Head of caudate nucleus (tissue), 42 donors: ENCODE data around the gene OLIG1.

Experiments
- DNase-seq, 42 donors: peaks; one replicate each; pipeline versions ENCODE4 v3.0.0 to v3.0.0-alpha.2; 2020 to 2021; ENCODE audit warnings: mixed read lengths in 7 of 42
- intact Hi-C: fragments of 100-400 bp; cut with DNase I; formaldehyde crosslinking; loops from one replicate; pipeline ENCODE4 v1.15.0; 2022

Gene OLIG1

GRCh38 chr21:33069994-33070743, at the start of gene OLIG1:
TSS of gene OLIG1 (plus strand) at chr21:33070141. CDS start at chr21:33070247, 106 bp downstream.
- DNase-seq, result peak; percentile 64 to 95 (median 85)
- intact Hi-C loops, result loop anchor here (2.0 kb wide), 1 partner anchor 41 kb away; no protein-coding TSS in a partner anchor

GRCh38 chr21:33020558-33021100, 49.3 kb upstream of the OLIG1 start:
- intact Hi-C loops, result loop anchor here (5.0 to 10.0 kb wide), 3 partner anchors 43 to 186 kb away; no protein-coding TSS in a partner anchor
- no peak for DNase-seq

GRCh38 chr21:33021150-33021549, 48.8 kb upstream of the OLIG1 start:
- intact Hi-C loops, result loop anchor here (5.0 to 10.0 kb wide), 3 partner anchors 44 to 186 kb away; no protein-coding TSS in a partner anchor

GRCh38 chr21:33021667-33022066, 48.3 kb upstream of the OLIG1 start:
- intact Hi-C loops, result loop anchor here (5.0 to 10.0 kb wide), 3 partner anchors 44 to 187 kb away; no protein-coding TSS in a partner anchor
- DNase-seq, result no peak

More at GRCh38 chr21:33021150-33021549, 48.8 kb upstream of the OLIG1 start:
- DNase-seq, result no peak

GRCh38 chr21:33022489-33022827, 47.5 kb upstream of the OLIG1 start:
- intact Hi-C loops, result loop anchor here (5.0 to 10.0 kb wide), 3 partner anchors 45 to 188 kb away; no protein-coding TSS in a partner anchor
- peak in 4 of 42 donors; percentile 13 to 46 (median 30) for DNase-seq

- DNase-seq, result peak in 17 of 42 donors; percentile 22 to 75 (median 45)
- intact Hi-C loops, result loop anchor here (5.0 to 10.0 kb wide), 3 partner anchors 46 to 188 kb away; no protein-coding TSS in a partner anchor
Observed at GRCh38 chr21:33022828-33023573, 46.9 kb upstream of the OLIG1 start.

- intact Hi-C loops, result loop anchor here (2.0 to 10.0 kb wide), 4 partner anchors 46 to 189 kb away; no protein-coding TSS in a partner anchor
- DNase-seq, result peak in 38 of 42 donors; percentile 33 to 78 (median 59)
Observed at GRCh38 chr21:33023574-33024200, 46.3 kb upstream of the OLIG1 start.

- intact Hi-C loops, result loop anchor here (2.0 to 10.0 kb wide), 4 partner anchors 47 to 190 kb away; no protein-coding TSS in a partner anchor
- peak in 12 of 42 donors; percentile 20 to 64 (median 42) for DNase-seq
Observed at GRCh38 chr21:33024201-33025103, 45.5 kb upstream of the OLIG1 start.

- intact Hi-C loops, result loop anchor here (2.0 to 10.0 kb wide), 3 partner anchors 80 to 190 kb away; no protein-coding TSS in a partner anchor
- DNase-seq, result peak in 37 of 42 donors; percentile 47 to 89 (median 70)
Observed at GRCh38 chr21:33025106-33025488, 44.8 kb upstream of the OLIG1 start.

- intact Hi-C loops, result loop anchor here (2.0 to 10.0 kb wide), 3 partner anchors 81 to 191 kb away; no protein-coding TSS in a partner anchor
- DNase-seq, result peak; percentile 88 to 99 (median 96)
Observed at GRCh38 chr21:33025489-33026442, 44.2 kb upstream of the OLIG1 start, which contains the start of gene OLIG2. TSS of gene OLIG2 (plus strand) at chr21:33025935. CDS start at chr21:33026863, 928 bp downstream.

GRCh38 chr21:33026443-33026858, 43.5 kb upstream of the OLIG1 start:
- intact Hi-C loops, result loop anchor here (10.0 kb wide), 2 partner anchors 82 to 192 kb away; no protein-coding TSS in a partner anchor

GRCh38 chr21:33026878-33027400, 43.0 kb upstream of the OLIG1 start:
- intact Hi-C loops, result loop anchor here (10.0 kb wide), 2 partner anchors 82 to 192 kb away; no protein-coding TSS in a partner anchor
- DNase-seq, result peak in 13 of 42 donors; percentile 15 to 63 (median 39)

More at GRCh38 chr21:33026443-33026858, 43.5 kb upstream of the OLIG1 start:
- DNase-seq, result no peak

- intact Hi-C loops, result loop anchor here (2.0 to 10.0 kb wide), 3 partner anchors 43 to 193 kb away; partner anchors contain the start of gene OLIG1
Observed at GRCh38 chr21:33027401-33028286, 42.3 kb upstream of the OLIG1 start.

GRCh38 chr21:33028287-33028670, 41.7 kb upstream of the OLIG1 start:
- peak in 2 of 42 donors; percentile 30 to 52 for DNase-seq
- intact Hi-C loops, result loop anchor here (2.0 to 10.0 kb wide), 3 partner anchors 43 to 193 kb away; partner anchors contain the start of gene OLIG1

More at GRCh38 chr21:33027401-33028286, 42.3 kb upstream of the OLIG1 start:
- DNase-seq, result peak in 1 of 42 donors; percentile 33
